GM18505 (cell line): ENCODE data around the gene ASPDH.
"Not testable (repeated sequence)": the region's sequence is repeated elsewhere in the genome, so short reads cannot be mapped to it uniquely, and the experiment has no call there.

Experiments
- ATAC-seq: cut with Tn5 transposase; IDR thresholded peaks from one replicate; pipeline ENCODE4 v1.9.1; 2021; ENCODE audit not compliant: unreplicated experiment
- POLR2A ChIP-seq: IDR thresholded peaks from 4 replicates; pipeline ENCODE4 v1.6.1; 2011; ENCODE audit warnings: borderline replicate concordance; ENCODE audit not compliant: insufficient read depth, insufficient read length; ENCODE audit errors: extremely low read depth

ASPDH gene

GRCh38 chr19:50476907-50477238, 36.8 kb downstream of the ASPDH start:
- no peak for ATAC-seq
- no peak for TF ChIP-seq POLR2A

DNA sequence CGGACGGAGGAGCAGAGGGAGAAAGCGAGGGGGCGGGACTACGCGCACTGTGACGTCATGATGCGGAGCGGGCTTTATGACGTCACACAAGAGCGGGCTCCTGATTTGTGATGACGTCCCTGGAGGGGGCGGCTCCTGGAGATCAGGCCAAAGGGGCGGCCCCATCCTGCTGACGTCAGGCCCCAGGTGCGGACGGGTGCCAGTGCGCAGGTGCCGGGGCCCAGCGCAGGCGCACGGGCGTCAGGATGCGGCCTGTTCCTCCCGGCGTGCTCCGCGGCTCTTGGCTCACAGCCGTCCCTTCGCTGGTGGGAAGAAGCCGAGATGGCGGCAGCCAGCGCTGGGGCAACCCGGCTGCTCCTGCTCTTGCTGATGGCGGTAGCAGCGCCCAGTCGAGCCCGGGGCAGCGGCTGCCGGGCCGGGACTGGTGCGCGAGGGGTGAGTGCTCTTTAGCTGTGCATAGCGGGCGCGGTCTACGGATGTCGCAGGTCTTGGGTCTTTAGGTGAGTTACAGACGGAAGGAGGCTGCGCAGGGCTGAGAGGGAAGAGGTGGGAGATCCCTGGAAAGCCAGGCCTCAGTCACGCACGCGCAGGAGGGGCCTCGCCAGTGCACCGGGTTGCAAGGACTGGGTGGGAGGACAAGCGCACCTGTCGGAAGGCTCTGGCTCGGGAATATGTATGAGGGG, 37.3 kb downstream of the ASPDH start, which contains the start of the genes EMC10 and GARIN5A:
Gene EMC10 (plus strand): TSS at position 284 of the 683 bp plus-strand sequence. CDS start 38 bp downstream, at position 322.
Gene GARIN5A (minus strand): TSS at position 625 of the 683 bp plus-strand sequence. CDS start 460 bp downstream, at position 165.
- peak; percentile 98 for TF ChIP-seq POLR2A
- ATAC-seq, result peak; percentile 83

DNA sequence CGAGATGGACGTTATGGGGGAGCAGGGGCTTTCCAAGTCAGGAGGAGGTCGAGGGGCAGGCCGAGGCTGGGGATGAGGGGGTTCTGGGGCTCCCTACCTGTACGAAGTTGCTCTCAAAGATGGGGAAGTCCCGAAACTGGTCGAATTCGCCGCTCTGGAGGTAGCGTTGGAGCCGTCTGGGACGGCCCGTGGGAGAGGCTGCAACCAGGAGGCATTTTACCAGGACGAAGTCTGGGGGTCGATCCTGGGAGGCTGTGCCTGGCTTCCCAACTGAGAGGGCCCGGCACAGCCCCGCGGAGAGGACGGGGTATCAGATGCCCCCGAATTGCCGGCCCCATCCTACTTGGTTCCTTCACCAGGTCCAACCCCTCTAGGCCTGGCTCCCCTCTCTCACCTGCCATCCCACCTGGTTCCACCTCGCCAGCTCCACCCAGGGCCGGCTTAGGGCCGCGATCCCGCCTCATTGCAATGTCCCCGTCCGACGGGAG, 37.9 kb downstream of the ASPDH start:
- TF ChIP-seq POLR2A, result no peak
- ATAC-seq, result peak; percentile 22

GRCh38 chr19:50475101-50475568, 38.6 kb downstream of the ASPDH start:
- no peak for ATAC-seq
- TF ChIP-seq POLR2A, result no peak

DNA sequence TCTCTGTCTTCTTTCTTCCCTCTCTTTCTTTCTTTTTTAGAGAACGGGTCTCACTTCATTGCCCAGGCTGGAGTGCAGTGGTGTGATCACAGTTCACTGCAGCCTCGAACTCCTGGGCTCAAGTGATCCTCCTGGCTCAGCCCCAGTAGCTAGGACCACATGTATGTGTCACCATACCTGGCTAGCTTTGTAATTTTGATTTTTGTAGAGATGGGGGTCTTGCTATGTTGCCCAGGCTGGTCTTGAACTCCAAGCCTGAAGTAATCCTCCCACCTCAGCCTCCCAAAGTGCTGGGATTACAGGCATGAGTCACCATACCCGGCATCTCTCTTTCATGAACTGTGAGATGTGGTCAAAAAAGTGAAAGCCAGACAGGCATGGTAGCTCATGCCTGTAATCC, 40.4 kb downstream of the ASPDH start:
- ATAC-seq, result not testable (repeated sequence)

GRCh38 chr19:50468818-50469217, 44.9 kb downstream of the ASPDH start:
- no peak for TF ChIP-seq POLR2A
- ATAC-seq, result no peak

DNA sequence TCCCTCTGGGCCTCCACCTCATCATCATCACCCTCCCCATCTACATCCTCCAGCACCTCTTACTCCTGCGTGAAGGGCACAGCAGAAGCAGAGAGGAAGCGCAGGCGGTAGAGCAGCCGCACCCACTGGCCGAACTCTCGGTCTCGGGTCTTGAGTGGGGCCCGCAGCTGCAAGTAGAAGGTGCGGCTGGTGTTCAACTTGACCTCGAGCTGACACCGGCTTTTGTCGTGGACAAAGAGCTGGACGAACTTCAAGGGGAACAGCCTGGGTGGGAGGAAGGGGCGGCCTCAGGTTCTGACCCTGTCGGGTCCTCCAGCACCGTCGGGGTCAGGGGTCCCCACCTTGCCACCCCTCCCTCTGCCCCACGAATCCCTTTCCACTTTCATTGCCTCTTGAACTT, 46.1 kb downstream of the ASPDH start:
- ATAC-seq, result no peak

DNA sequence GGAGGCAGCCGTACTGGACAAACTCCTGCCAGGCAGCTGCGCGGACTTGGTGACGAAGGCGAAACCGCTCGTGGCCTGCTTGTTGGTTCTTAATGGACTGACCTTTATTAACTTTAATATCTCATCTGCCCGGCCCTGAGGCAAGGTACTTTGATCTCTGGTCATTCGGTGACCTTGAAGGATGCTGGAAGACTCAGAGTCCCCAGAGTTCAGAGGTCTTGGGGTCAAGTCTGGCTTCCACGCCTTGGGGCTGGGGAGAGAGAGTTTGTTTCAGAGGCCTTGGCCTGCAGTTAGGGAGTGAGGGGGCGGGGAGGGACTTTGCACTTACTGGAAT, 47.0 kb downstream of the ASPDH start:
- no peak for TF ChIP-seq POLR2A
- no peak for ATAC-seq

More for the DNA sequence above, 46.1 kb downstream of the ASPDH start:
- TF ChIP-seq POLR2A, result no peak

- no peak for ATAC-seq
- TF ChIP-seq POLR2A, result no peak
These were observed 47.6 kb downstream of the ASPDH start for GRCh38 chr19:50465986-50466705.

- no peak for TF ChIP-seq POLR2A
- no peak for ATAC-seq
These were observed 48.7 kb downstream of the ASPDH start for GRCh38 chr19:50465000-50465399.

DNA sequence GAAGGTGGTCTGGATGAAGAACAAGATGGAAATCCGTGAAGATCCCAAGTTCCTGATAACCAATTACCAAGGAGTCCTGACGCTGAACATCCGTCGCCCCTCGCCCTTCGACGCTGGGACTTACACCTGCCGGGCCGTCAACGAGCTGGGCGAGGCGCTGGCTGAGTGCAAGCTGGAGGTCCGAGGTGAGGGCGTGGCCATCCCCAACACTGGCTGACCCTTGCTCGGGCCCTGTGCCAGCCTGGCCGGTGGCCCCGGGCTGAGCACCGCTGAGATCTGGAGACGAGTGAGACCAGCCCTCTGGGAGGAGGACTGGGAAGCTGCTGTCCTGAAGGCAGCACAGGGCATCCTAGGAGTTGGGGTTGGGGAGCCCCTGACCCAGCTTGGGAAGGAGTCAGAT, 49.4 kb downstream of the ASPDH start:
- no peak for TF ChIP-seq POLR2A
- no peak for ATAC-seq

DNA sequence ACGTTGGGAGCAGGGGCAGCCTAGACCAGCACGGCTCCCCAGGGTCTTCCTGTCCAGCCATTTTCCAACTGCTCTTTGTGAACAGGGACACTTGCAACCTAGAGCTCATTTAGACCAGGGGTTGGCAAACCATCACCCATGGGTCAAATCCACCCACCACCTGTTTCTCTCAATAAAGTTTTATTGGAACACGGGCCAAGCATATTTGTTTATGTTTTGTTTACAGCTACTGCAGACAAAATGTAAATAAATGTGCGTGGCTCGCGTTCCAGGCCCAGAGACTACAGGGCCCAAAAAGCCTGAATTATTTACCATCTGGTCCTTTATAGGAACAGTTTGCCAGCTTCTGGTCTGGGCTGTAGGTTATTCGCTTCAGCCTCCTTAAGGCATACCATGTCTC, 50.7 kb downstream of the ASPDH start:
- no peak for TF ChIP-seq POLR2A
- ATAC-seq, result no peak
